Activated CD4-positive, alpha-beta T cell treated with anti-CD3 and anti-CD28 coated beads for 48 hours (primary cell): ENCODE measurements around the gene ARMH4.

ENCODE experiments used
- DNase-seq: peaks from one replicate; pipeline ENCODE4 v3.0.0-alpha.2; 2020

The ARMH4 gene

DNA sequence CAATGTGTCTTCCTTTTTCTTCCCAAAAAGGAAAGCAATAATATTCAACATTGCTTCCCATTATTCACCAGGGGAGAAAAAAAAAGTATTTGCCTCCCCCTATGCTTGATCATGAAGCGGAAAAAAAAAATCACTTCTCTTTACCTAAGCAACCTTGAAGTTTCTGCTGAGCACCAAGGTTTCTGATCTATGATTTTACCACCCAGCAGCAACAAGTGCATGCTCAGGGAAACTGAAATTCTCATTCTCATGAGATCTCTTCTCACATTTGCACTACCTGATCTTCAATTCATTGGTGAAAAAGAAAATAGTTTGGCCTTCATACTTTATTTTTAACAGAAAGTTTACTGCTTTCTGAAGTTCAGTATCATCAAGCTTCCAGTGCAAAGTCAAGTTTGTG lies 125.8 kb downstream of the ARMH4 start:
- DNase-seq, result no peak

DNA sequence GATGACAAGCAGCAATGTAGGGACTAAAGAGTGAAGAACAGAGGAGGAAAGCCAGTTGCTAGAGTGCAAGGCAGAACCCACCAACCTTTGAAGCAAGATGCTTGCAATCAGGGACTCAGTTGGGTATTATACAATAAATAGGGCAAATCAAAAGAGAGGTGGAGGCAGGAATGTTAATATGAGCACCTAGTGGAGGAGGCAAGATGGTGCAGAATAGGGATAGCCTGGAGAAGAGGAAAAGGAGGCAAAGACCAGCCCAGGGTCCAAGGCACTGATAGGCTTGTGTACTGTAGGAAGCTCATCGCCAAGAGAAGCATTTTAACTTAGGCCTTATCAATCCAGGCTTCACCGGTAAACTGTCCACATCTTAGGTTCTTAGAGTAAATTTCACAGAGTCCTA lies 137.2 kb downstream of the ARMH4 start:
- DNase-seq, result no peak

DNA sequence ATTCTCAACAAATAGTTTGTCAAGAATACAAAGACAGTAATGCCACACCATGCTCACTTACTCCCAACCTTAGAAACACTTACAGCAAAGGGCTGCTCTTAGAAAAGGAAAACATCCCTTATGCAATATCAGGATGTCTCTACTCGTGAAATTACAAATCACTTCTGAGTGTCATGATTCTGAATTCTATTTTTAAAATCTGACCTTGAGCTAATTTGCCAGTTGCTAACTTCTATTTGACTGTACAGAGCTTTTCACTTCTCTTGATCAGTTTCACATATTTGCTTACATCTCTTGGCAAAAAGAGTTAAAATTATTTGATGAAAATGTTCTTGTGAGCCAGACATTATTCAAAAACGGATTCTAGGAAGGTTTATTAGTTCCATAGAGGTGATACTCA lies 149.4 kb downstream of the ARMH4 start:
- no peak for DNase-seq

DNA sequence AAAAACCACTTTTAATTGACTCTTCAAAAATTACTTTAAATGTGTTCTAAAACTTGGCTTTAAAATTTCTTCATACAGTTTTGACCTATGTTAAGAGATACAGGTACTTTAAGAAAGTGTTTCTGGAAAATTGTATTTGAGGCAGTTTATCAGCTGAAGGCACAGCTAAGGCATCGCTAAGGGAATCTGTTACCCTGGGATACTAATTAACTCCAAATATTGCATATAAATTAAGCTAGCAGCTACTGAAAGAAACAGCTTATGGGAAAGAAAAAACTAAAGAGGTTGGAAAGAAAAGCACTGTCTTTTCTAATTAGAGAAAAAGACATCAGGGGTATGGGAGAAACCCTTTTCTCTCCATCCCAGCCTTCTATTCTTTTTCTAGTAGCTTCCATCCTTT lies 152.0 kb downstream of the ARMH4 start:
- DNase-seq, result no peak

DNA sequence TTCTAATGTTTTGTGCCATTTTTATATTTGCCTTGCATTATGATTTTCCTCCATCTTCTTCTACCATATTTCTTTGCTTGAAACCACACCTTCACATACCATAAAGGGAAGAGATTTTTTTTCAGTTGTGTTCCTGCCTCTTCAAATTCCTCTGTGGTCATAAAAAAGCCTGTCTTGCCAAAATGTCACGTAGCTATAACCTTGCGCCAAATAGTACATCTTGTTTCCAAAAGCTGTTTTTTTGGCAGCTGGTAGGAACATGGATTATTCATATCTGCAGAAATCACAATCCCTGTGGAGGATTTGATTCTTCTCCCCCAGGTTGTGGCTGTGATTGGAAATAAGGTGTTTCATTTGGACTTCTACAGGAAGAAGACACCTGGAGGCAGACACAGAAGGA lies 152.5 kb downstream of the ARMH4 start:
- no peak for DNase-seq

DNA sequence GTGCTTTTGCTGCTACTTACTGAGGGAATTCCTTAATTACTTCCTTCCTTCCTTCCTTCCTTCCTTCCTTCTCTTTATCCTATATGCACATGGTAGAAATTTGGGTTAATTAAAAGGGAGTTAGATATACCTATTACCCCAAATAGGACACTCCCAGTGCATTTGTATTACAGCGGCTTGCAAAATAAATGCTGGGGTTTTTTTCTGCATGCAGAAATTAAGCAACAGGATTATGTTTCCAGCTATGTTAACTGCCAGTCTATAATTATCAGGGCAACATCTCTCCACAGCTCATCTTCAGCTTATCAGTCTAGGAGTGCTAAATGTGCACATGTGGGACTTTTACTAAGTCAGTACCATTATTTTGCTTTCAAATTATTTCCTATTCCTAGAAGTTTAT lies 153.2 kb downstream of the ARMH4 start:
- no peak for DNase-seq

DNA sequence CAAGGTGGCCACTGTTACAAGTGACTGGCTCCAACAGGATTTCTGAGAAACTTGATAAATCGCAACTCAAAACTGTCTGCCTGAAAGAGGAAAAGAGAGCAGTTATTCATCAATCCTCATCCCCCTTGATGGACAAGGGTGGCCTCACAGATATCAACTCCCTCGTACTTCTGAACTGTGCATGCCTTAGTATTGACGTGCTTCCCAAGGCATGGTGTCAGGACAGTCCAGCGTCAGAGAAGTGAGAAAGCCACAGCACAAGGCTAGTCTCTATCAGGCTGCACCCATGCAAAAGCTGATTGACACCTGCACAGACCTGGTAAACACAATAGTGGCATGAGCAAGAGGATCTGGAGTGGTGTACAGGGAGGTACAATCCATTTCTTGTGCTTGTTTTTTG lies 160.7 kb downstream of the ARMH4 start:
- no peak for DNase-seq

DNA sequence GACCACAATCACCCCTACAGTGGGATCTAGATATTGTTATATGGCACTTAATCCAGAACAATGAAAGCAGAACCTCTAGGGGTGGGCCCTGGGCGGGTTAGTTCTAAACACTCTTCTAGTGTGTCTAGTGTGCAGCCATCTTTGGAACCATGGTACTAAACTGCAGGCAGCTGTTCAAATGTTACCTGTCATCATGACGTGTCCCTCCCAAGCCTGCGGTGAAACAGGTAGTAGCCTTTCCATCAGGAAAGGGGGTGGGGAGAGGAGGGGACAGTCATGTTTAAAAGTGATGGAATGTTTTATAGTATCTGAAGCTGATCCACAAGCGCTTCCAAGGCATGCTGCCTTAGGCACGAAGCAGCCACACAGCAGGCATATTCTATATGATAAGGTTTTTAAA lies 163.6 kb downstream of the ARMH4 start:
- DNase-seq, result no peak

DNA sequence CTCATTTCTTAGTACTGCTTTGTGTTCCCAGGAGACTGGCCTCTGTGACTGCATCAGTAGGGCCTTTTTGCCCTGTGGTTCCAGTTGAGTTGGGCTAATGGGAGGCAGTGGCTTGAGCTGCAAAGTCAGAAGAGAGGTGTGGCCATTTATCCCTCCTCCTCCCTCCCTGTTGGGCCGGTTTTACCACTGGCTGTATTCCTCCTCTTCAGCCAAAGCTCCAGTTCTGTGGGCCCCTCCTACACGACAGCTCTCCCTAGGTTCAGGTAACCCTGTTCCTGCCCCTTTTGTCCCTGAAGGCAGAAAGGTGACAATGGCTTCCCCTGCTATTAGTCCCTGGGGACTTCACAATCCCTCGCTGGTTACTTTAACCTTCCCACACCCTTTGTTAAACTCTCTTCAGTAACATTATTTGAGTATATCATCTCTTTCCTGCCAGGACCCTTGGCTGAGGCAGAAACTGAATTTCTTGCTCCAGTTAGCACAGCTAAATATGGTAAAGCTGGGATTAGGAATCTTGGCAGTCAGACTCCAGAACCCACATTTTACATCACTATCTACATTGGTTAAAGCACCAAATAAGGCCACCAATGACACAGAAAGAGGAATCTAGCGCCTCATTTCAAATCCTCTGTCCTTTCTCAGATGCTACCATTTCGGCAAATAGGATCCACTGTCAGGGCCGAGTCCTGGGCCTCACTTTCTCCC lies 164.3 kb downstream of the ARMH4 start:
- DNase-seq, result no peak

DNA sequence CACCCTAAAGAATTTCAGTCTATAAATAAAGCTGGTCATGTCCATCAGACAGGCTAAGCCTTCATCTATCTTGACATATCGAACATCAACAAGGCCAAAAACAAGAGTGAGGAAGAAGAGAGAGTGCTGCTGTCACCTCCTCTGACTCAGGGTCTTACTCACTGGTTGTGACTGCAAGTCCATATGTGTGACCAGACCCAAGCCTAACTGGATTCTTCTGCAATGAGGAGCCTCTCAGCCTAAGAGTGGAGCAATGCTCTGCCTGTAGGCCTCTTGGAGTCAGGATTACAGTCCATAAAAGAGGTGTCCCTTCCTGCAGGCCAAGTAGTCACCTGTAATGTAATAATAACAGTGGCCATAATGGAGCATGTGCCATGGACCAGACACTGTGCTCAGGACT lies 165.0 kb downstream of the ARMH4 start:
- no peak for DNase-seq

DNA sequence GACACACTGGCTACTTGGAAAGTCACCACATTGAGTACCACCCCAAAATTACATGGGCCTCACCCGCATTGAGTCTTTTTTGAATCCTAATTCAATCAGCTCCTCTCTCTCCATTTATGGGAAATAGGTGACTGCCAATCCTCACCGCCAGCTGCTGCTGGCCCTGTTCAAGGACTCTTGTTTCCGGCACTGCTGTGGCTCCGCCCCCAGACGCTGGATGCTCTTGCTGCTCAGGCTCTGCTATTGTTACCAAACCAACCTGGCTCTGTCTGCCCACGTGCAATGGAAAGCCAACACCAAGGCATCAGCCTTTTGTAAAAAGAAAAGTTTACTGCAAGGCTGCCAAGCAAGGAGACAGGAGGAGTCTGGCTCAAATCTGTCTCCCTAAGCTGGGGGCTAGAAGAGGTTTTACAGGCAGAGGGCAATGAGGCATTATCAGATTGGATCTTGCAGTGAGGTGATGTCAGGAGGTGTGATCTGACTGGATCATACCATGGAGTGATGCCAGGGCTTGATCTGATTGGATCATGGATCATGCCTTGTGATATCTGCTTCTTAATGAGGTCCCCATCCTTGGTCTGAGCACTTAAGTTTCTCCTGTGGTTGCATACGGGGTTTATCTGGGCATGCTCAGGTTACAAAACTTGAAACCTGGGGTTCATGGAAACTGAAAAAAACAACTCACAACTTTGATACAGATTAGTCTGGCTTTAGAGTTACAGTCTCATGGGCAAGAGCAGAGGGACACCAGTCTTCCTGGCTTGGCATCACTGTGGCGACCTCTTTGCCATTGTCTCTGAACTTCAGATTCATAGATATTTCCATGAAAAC lies 169.0 kb downstream of the ARMH4 start:
- DNase-seq, result peak; percentile 5

DNA sequence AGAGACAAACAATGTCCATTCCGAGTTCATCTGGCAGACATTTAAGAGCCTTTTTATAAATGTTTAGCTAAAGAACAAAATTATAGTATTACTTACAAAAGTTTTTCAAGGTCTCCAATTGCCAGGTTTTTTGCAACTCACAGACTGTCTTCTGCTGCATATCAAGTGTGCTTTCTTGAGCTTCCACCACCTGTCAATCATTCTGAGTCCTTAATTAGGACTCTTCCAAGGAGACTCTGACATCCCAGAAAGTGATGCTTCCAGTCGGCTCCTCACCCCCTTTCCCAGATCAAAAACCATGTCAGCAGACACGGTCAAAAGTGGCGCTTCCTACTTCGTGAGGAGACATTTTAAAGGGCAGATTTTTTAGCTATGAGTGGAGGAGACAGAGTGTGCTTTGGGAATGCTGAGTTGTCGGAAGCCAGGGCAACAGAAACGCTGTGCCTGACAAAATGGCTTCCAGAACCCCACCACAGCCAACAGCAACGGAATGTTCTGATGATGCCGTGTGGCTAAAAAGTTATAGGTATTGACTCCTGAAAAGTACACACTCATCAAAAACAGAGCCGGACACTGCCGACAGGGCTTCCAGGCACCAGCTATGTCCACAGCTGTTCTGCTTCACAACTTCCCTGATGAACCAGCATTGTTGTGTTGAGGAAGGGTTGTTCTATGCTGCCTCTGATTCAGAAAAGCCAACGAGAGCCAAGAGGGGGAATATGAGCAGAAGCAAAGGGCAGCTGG lies 170.0 kb downstream of the ARMH4 start:
- no peak for DNase-seq

DNA sequence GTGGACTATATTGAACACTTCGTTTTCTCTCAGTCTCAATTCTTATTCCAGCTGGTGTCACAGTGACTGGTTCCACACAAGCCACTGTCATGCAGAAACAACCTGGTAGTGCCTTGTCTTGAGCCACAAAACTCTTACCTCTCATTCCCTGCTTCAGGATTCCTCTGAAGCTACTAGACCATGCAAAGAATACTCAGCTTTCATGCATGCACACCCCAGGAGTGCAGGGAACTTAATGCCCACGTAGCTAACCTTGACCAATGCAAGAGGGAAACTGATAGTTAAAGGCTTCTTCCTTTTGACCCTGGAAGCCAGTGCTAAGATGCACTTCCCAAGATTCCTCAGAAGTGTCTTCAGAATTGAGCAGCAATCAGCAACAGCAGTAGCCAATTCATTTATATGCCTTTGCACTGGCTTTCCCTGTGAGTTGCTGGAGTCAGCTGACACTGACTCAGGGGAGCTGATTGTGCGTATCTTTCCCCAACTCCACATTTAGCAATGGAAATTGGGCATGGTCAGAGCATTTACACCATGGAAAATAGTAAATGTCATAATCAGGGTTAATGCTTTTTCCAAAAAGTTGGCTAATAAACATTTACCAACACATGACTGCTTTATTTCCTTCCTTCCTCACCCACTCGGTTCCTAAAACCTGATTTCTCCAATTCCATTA lies 172.5 kb downstream of the ARMH4 start:
- no peak for DNase-seq

DNA sequence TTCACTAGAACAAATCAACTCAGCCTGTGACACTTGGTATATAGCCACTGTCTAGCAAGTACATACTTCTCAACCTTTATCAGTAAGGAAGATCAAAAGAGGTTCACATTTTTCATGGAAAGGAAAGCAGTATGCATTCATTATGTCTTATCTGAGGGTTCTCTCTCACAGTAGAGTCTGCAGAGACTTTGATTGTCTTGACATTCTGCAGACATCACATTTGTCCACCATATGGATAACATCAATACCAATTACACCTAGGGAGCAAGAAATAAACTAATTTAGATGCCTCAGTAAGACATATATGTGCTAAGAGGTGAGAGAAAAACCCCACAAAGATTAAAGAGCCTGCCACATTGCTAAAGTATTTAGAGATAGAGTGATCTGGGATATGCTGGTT lies 175.3 kb downstream of the ARMH4 start:
- DNase-seq, result no peak

DNA sequence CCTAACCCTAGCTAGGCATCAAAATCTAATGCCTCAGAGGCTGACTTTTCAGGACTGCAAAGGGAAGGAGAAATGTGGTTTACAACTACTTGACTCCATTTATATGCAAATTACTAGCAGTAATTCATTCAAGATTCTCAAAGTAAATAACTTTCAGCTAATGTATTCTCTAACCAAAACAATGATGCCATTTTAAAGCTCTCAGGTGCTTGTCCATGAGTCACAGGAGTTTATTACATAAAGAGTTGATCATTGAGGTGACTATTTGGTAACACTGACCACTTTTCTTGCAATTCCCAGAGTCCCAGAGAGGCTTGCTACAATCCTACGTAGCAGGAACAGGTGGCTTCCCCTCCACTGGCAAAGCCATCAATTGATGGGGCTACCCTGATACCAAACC lies 177.1 kb downstream of the ARMH4 start:
- DNase-seq, result no peak

DNA sequence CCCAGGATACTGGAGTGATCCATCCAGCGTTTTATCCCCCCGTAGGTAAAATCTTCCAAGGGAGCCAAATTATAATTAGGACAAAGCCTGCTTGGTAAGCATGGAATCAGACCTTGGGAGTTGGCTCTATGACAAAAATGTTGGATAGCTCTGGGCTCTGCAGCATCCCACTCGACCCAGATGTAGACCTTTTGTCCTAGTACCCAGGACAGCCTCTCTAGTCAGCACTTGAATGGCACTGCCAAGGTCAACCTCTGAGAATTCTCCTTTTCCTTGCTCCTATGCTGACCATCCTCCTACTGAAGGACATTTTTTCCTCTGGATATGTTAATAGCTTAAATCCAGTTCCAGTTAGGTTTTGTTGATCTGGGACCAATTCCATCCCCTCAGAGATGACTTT lies 181.4 kb downstream of the ARMH4 start:
- no peak for DNase-seq

DNA sequence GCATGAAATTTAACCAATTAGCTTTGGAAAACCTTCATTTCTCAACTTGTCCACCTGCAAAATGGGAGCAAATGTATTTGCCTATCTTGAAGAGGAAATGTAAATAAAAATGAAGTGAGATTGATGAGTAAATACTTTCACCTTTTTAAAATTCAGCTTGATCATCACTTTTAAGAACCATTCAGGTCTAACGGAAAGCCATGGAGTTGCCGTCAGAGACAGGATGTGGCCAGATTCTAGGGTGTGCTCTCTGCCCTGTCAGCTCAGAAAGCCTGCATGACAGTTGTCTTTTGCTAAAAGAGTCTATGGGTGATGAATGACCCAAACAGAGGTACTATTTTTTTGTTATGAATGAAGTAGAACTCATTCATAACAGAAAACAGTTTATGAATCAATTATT lies 181.8 kb downstream of the ARMH4 start:
- no peak for DNase-seq

DNA sequence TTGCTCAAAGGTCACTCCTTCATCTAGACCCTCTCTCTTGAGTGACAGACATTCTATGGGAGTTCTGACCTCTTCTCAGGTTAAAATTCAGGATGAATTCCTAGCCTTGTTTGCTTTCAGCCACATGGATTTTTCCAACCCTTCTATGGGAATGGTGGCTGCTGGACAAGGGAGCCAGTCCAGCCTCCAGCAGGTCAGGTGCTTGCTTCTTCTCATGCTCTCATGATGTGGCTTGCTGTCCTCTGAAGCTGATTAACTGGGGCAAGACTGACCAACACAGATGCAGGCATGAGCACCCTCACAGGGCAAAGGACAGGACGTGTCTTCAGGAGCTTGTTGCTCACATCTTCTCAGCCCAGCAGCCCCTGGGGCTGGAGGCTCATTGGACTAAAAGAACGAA lies 188.9 kb downstream of the ARMH4 start:
- no peak for DNase-seq

DNA sequence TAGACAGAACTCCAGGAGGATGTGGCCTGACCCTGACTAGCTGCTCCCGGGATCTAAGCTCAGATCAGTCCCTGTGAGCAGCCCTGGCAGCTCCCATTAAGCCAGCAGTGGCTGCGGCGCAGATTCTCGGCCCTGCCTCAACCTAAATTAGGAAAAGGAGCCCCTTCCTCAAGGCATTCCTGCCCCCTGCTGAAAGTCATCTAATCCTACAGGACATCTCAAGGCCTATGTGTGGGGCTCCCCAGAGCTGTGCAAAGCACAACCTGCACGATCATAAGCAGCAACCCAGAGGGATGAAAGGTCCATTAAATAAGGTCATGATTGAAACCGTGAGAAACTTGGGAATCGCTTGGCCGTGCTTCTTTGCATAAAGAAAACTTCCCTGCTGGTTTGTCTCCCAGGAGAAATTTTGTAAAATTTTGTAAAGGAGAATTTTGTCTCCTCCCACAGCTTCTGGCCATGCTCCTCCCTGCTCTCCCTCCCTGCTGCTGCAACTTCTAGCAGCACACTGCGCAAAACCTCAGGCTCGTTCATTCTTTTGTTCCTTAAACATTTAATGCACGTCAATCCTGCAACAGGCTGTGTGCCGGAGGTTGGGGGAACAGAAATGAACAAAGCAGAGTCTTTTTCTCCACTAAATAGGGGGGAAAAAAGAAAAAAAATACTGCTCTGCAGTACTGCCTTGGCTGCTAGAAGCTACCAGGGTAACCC lies 189.5 kb downstream of the ARMH4 start:
- no peak for DNase-seq

DNA sequence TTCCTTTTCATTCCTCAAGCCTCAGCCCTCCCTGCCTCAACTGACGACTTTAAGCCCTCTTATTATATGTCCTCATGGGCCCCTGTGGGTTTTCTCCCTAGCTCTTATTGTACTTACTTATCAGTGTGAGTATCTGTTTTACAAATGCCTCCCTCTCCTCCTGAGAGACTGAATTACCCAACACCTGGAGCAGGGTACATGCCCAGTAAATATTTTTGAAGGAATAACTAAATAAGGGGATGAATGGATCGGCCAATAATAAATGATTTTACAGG lies 190.3 kb downstream of the ARMH4 start:
- no peak for DNase-seq

DNA sequence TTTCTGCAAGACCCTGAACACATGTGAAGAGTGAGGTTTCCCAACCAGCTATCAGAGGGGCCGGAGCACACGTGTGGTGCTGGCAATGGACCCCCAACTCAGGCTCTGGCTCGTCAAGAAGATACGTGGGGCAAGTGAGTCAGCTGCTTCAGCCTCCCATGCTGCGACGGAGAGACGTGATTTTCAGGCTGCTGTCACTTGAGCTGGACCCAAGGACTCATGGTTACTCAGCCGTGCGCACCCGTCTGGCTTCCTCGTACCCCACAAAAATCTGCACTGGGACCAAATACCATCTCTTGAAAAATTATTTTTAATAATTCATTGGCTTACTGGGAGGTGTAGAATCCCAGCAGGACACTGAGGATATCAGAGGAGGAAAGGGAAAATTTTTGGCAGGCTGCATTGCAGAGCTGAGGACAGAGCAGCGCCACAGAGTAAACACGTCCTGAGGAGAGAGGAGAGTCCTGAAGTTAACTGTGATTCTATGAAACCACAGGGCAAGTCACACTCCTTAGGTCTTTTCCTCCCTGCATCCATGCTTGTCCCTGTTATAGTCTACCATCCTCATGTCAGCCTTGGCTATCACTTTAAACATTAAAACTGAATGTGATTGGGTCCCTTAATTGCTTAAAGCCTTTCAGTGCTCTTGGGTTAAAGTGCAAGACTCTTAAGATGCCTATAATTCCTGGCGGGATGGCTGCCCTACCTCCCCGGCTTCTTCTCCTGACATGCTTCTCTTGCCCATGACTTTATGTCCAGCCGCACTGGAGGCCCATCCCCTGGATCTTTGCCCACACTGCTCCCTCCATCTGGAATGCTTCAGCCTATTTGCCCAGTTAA lies 190.8 kb downstream of the ARMH4 start:
- no peak for DNase-seq

DNA sequence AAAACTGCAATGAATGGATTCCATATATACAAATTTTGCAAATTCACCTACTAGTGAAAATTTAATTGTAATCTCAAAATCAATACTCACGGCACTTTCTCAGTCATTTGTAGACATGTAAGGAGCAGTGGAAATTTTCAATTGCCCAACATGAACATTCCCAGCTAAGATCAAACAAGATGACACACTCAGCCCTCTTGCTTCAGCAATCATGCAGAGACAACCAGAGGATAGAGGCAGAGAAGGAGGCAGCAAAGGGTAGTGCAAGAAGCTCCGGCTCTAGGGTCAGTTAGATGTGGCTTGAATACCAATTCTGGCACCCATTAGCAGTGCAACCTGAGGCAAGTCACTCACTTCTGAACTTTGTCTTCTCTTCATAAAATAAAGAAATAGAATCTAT lies 194.6 kb downstream of the ARMH4 start:
- DNase-seq, result no peak
